ENCODE data around the gene ZBTB42.

Gene ZBTB42

DNA sequence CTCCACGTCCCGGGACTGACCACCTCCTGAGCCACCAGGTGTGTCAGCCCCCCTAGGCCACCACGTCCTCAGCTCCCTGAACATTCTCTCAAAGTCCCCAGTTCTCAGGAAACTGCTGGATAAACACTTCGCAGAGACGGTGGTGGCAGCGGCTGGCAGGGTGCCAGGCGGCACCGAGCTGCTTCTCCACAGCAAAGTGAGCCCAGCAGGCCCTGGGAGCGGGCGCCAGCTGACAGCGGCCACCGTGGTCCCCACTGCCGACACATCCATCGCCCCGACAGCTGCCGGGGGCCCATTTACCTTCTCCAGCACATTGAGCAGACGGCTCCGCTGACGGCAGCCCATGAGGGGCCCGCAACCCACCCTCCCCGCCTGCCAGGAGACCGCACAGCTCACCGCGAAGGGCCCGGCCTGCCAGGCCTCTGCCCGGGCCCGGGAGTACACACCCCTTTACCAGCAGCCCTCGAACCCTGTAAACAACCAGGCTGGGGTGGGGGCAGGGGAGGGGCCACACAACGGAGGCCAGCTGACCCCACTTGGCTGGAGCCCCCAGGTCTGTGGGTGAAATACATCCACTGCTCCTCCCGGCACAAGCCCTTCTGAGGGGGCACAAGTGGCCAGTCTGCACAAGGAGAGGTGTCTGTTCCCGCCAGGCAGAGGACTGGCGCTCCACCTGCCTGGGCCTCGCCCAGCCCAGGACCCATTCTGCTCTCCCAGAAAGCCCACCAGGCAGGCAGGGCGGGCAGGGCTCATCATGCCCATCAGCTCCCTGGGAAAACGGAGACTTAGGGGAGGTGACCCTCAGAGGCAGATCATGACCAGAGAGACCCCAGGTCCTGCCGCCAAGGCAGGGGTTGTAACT, 15.8 kb upstream of the ZBTB42 start:
- no peaks in the 10 kb centered on the region for H3K36me3 ChIP-seq (ENCODE audit: insufficient read depth, low read length)
- H2AFZ ChIP-seq (ENCODE audit: low read length, unreplicated experiment), result no peak overlapping the region
- peaks cover 33% of the 10 kb centered on the region for H3K79me2 ChIP-seq (ENCODE audit: control insufficient read depth, insufficient read depth, low read length, unreplicated experiment)
- no peaks in the 10 kb centered on the region for H3K4me1 ChIP-seq (ENCODE audit: control insufficient read depth, insufficient read depth, low read length, unreplicated experiment)
- no peak overlapping the region for H3K4me3 ChIP-seq (ENCODE audit: low read depth, low read length)
- no peak overlapping the region for H3K27ac ChIP-seq (ENCODE audit: low read depth, low read length)
- no peaks in the 10 kb centered on the region for H3K27me3 ChIP-seq (ENCODE audit: insufficient read depth, low read length)

GRCh38 chr14:104785708-104786080, 15.2 kb upstream of the ZBTB42 start:
- no peak overlapping the region for H3K27ac ChIP-seq (ENCODE audit: low read depth, low read length)
- H3K27me3 ChIP-seq (ENCODE audit: insufficient read depth, low read length), result no peaks in the 10 kb centered on the region
- H3K36me3 ChIP-seq (ENCODE audit: insufficient read depth, low read length), result no peaks in the 10 kb centered on the region
- no peak overlapping the region for H2AFZ ChIP-seq (ENCODE audit: low read length, unreplicated experiment)
- no peaks in the 10 kb centered on the region for H3K4me1 ChIP-seq (ENCODE audit: control insufficient read depth, insufficient read depth, low read length, unreplicated experiment)
- H3K4me3 ChIP-seq (ENCODE audit: low read depth, low read length), result no peak overlapping the region
- H3K79me2 ChIP-seq (ENCODE audit: control insufficient read depth, insufficient read depth, low read length, unreplicated experiment), result peaks cover 38% of the 10 kb centered on the region

GRCh38 chr14:104786091-104786586, 14.8 kb upstream of the ZBTB42 start:
- H3K4me1 ChIP-seq (ENCODE audit: control insufficient read depth, insufficient read depth, low read length, unreplicated experiment), result no peaks in the 10 kb centered on the region
- H3K79me2 ChIP-seq (ENCODE audit: control insufficient read depth, insufficient read depth, low read length, unreplicated experiment), result peaks cover 40% of the 10 kb centered on the region
- no peak overlapping the region for H3K27ac ChIP-seq (ENCODE audit: low read depth, low read length)
- H3K27me3 ChIP-seq (ENCODE audit: insufficient read depth, low read length), result no peaks in the 10 kb centered on the region
- H2AFZ ChIP-seq (ENCODE audit: low read length, unreplicated experiment), result no peak overlapping the region
- no peak overlapping the region for H3K4me3 ChIP-seq (ENCODE audit: low read depth, low read length)
- H3K36me3 ChIP-seq (ENCODE audit: insufficient read depth, low read length), result no peaks in the 10 kb centered on the region

- Histone ChIP-seq H3K27ac (ENCODE audit: low read depth, low read length) (no peak overlapping the region), H3K79me2 (ENCODE audit: control insufficient read depth, insufficient read depth, low read length, unreplicated experiment) (peaks cover 46% of the 10 kb centered on the region), H3K27me3 (ENCODE audit: insufficient read depth, low read length) (no peaks in the 10 kb centered on the region), H3K36me3 (ENCODE audit: insufficient read depth, low read length) (no peaks in the 10 kb centered on the region), H3K4me1 (ENCODE audit: control insufficient read depth, insufficient read depth, low read length, unreplicated experiment) (no peaks in the 10 kb centered on the region), H3K4me3 (ENCODE audit: low read depth, low read length) (no peak overlapping the region), H2AFZ (ENCODE audit: low read length, unreplicated experiment) (no peak overlapping the region)
Measured at GRCh38 chr14:104786726-104787675, 13.9 kb upstream of the ZBTB42 start.

DNA sequence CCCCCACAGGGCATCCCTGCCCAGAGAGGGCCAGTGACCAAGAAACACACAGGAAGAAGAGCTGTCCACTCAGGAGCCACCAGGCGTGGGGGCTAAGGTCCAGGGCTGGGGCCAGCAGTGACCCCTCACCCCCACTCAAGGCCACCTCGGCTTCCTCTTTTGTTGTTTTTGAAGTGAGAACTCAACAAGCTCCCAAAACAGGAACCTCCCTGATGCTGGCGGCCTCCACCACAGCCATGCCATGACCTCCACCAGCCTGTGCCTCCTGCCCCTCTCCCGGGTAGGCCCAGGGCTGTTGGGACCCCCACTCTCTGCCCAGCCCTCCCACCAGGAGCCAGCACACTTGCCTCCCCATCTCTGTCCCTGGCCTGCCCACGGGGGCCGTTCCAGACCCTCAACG, 13.2 kb upstream of the ZBTB42 start:
- Histone ChIP-seq H3K4me1 (ENCODE audit: control insufficient read depth, insufficient read depth, low read length, unreplicated experiment) (peaks cover under 1% of the 10 kb centered on the region), H3K36me3 (ENCODE audit: insufficient read depth, low read length) (no peaks in the 10 kb centered on the region), H3K79me2 (ENCODE audit: control insufficient read depth, insufficient read depth, low read length, unreplicated experiment) (peaks cover 53% of the 10 kb centered on the region), H3K4me3 (ENCODE audit: low read depth, low read length) (no peak overlapping the region), H3K27me3 (ENCODE audit: insufficient read depth, low read length) (no peaks in the 10 kb centered on the region), H2AFZ (ENCODE audit: low read length, unreplicated experiment) (no peak overlapping the region), H3K27ac (ENCODE audit: low read depth, low read length) (no peak overlapping the region)

DNA sequence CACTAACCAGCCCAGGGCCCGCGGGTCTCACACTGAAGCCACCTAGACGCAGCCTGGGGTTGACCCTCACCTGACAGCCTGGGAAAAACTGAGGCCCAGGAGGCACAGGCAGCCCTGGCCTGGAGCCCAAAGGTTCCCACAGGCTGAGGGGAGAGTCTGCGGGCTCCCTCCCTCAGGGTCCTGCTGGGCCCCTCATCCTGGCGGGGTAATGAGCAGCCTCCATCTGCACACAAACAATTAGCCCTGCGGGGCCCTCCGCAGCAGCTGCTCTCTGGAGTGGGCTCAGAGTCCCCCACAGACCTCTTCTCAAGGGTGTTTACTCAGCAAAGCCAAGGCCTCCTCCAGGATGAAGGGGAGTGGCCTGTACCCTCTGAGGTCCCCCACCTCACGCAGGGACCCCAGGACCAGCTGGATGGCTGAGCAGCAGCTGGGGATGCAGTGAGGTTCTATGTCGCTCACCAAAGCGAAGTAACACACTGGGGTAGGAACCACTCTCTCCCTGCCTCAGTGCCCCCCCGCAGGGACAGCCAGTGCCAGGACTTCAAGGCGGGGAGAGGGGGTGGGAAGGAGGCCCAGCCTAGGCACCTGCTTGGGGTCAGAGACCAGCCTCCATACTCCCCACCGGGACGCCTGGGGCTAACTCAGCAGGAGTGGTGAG, 12.6 kb upstream of the ZBTB42 start:
- Histone ChIP-seq H3K27me3 (ENCODE audit: insufficient read depth, low read length) (no peaks in the 10 kb centered on the region), H3K4me1 (ENCODE audit: control insufficient read depth, insufficient read depth, low read length, unreplicated experiment) (peaks cover 6% of the 10 kb centered on the region), H3K36me3 (ENCODE audit: insufficient read depth, low read length) (no peaks in the 10 kb centered on the region), H3K4me3 (ENCODE audit: low read depth, low read length) (no peak overlapping the region), H3K27ac (ENCODE audit: low read depth, low read length) (no peak overlapping the region), H3K79me2 (ENCODE audit: control insufficient read depth, insufficient read depth, low read length, unreplicated experiment) (peaks cover 59% of the 10 kb centered on the region), H2AFZ (ENCODE audit: low read length, unreplicated experiment) (no peak overlapping the region)

GRCh38 chr14:104788873-104789663, 11.8 kb upstream of the ZBTB42 start:
- H3K27ac ChIP-seq (ENCODE audit: low read depth, low read length), result no peak overlapping the region
- H2AFZ ChIP-seq (ENCODE audit: low read length, unreplicated experiment), result no peak overlapping the region
- H3K79me2 ChIP-seq (ENCODE audit: control insufficient read depth, insufficient read depth, low read length, unreplicated experiment), result peaks cover 64% of the 10 kb centered on the region
- H3K4me3 ChIP-seq (ENCODE audit: low read depth, low read length), result no peak overlapping the region
- H3K4me1 ChIP-seq (ENCODE audit: control insufficient read depth, insufficient read depth, low read length, unreplicated experiment), result peaks cover 13% of the 10 kb centered on the region
- H3K36me3 ChIP-seq (ENCODE audit: insufficient read depth, low read length), result no peaks in the 10 kb centered on the region
- H3K27me3 ChIP-seq (ENCODE audit: insufficient read depth, low read length), result no peaks in the 10 kb centered on the region

- H3K4me1 ChIP-seq (ENCODE audit: control insufficient read depth, insufficient read depth, low read length, unreplicated experiment), result peaks cover 15% of the 10 kb centered on the region
- H3K4me3 ChIP-seq (ENCODE audit: low read depth, low read length), result no peak overlapping the region
- no peaks in the 10 kb centered on the region for H3K27me3 ChIP-seq (ENCODE audit: insufficient read depth, low read length)
- H3K27ac ChIP-seq (ENCODE audit: low read depth, low read length), result no peak overlapping the region
- H2AFZ ChIP-seq (ENCODE audit: low read length, unreplicated experiment), result no peak overlapping the region
- peaks cover 69% of the 10 kb centered on the region for H3K79me2 ChIP-seq (ENCODE audit: control insufficient read depth, insufficient read depth, low read length, unreplicated experiment)
- H3K36me3 ChIP-seq (ENCODE audit: insufficient read depth, low read length), result no peaks in the 10 kb centered on the region
Measured at GRCh38 chr14:104789752-104790743, 10.9 kb upstream of the ZBTB42 start.

DNA sequence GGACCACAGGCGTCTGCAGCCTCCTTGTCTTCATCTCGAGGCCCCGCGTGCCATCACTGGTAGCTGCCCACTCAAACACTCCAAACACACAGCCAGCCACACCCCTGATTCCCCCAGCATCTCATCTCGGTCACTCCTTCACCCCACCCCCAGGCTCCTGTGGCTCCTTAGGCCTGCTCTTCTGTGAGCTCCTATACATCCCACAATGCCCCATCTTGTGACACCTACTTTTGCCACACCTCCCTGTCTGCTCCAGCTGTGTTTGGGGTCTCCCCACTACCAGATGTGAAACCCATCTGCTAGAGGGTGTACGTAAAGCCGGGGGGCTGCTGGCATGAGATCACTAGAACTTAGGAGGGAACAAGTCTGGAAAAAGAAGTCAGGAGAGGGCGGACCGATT, 9.5 kb upstream of the ZBTB42 start:
- Histone ChIP-seq H3K4me1 (ENCODE audit: control insufficient read depth, insufficient read depth, low read length, unreplicated experiment) (peaks cover 20% of the 10 kb centered on the region), H3K79me2 (ENCODE audit: control insufficient read depth, insufficient read depth, low read length, unreplicated experiment) (peaks cover 70% of the 10 kb centered on the region), H3K4me3 (ENCODE audit: low read depth, low read length) (no peak overlapping the region), H3K27me3 (ENCODE audit: insufficient read depth, low read length) (no peaks in the 10 kb centered on the region), H3K27ac (ENCODE audit: low read depth, low read length) (no peak overlapping the region), H3K36me3 (ENCODE audit: insufficient read depth, low read length) (no peaks in the 10 kb centered on the region), H2AFZ (ENCODE audit: low read length, unreplicated experiment) (no peak overlapping the region)
